Sciatic nerve (tissue), 2 donors: Measurements from ENCODE around the gene MYOT. TPM values are rescaled to one million over a fixed set of nuclear protein-coding genes. Genes with fewer than 3 reads are reported as not detected.
"Not testable (repeated sequence)": the region's sequence is repeated elsewhere in the genome, so short reads cannot be mapped to it uniquely, and the experiment has no call there.

Experiments
- ATAC-seq: fragments of 200-7000 bp; cut with Tn5 transposase; one replicate; pipeline ENCODE4 v1.9.1; 2020; ENCODE audit warnings: mild to moderate bottlenecking, moderate library complexity
- DNase-seq: peaks from one replicate; pipeline ENCODE4 v3.0.0-alpha.2; 2020; ENCODE audit warnings: low spot score
- intact Hi-C: fragments of 100-400 bp; cut with DNase I; formaldehyde crosslinking; loops from one replicate; pipeline ENCODE4 v1.14.2; 2022
- total RNA-seq: library from RNA; stranded (reverse); fragmentation: NEBNext Ultra II Directional; extraction: Animal tissue kit (Norgen Biotek cat#: 25700); gene quantifications from one replicate; pipeline ENCODE4 v1.2.1, GENCODE V29; 2021
- donor health status: DM: no; HTN: no; CAD: no.
- donor health status: DM: no; HTN: no; CAD: no.

The MYOT gene
- total RNA-seq, 1 donor from 2014 or later: 10.9 TPM

GRCh38 chr5:137847687-137848086 lies 20.0 kb upstream of the MYOT start:
- intact Hi-C loops: no loop called here
- ATAC-seq (no peak), DNase-seq (no peak)

GRCh38 chr5:137853165-137853564 lies 14.5 kb upstream of the MYOT start:
- intact Hi-C loops, ATAC-seq, DNase-seq: not testable (repeated sequence)

GRCh38 chr5:137856201-137856600 lies 11.5 kb upstream of the MYOT start:
- no peak for ATAC-seq
- intact Hi-C loops: no loop called here
- DNase-seq: no peak

- DNase-seq (no peak), ATAC-seq (peak; percentile 46)
- intact Hi-C loops: no loop called here
Observed at GRCh38 chr5:137856916-137857862, 10.5 kb upstream of the MYOT start.

GRCh38 chr5:137858223-137858916 lies 9.3 kb upstream of the MYOT start:
- ATAC-seq (peak; percentile 93), DNase-seq (no peak)
- intact Hi-C loops: no loop called here

- intact Hi-C loops: no loop called here
- DNase-seq (no peak), ATAC-seq (peak; percentile 76)
Observed at GRCh38 chr5:137858954-137859353, 8.7 kb upstream of the MYOT start.

GRCh38 chr5:137862251-137862650 lies 5.4 kb upstream of the MYOT start:
- DNase-seq (no peak), ATAC-seq (no peak)
- intact Hi-C loops: no loop called here

- ATAC-seq, intact Hi-C loops, DNase-seq: not testable (repeated sequence)
Observed at GRCh38 chr5:137863653-137864052, 4.0 kb upstream of the MYOT start.

GRCh38 chr5:137866541-137867388 lies 895 bp upstream of the MYOT start:
- DNase-seq (no peak), ATAC-seq (no peak)
- intact Hi-C loops: no loop called here

GRCh38 chr5:137870647-137871339 lies 3.1 kb downstream of the MYOT start:
- ATAC-seq (no peak), DNase-seq (no peak)
- intact Hi-C loops: no loop called here

GRCh38 chr5:137871571-137871970 lies 3.9 kb downstream of the MYOT start:
- DNase-seq: no peak
- no peak for ATAC-seq
- intact Hi-C loops: no loop called here

- intact Hi-C loops: no loop called here
- ATAC-seq: no peak
Observed at GRCh38 chr5:137872466-137872865, 4.8 kb downstream of the MYOT start.

GRCh38 chr5:137876101-137876500 lies 8.4 kb downstream of the MYOT start:
- no peak for ATAC-seq
- DNase-seq: no peak
- intact Hi-C loops: no loop called here

More at GRCh38 chr5:137872466-137872865, 4.8 kb downstream of the MYOT start:
- DNase-seq: no peak

GRCh38 chr5:137880313-137880712 lies 12.7 kb downstream of the MYOT start:
- no peak for DNase-seq
- intact Hi-C loops: no loop called here
- peak; percentile 51 for ATAC-seq

GRCh38 chr5:137887831-137888230 lies 20.2 kb downstream of the MYOT start:
- no peak for ATAC-seq
- intact Hi-C loops: no loop called here
- no peak for DNase-seq

- DNase-seq (no peak), ATAC-seq (peak; percentile 11)
- intact Hi-C loops: no loop called here
Observed at GRCh38 chr5:137888466-137888862, 20.8 kb downstream of the MYOT start.

- ATAC-seq (peak; percentile 100), DNase-seq (peak; percentile 91)
- intact Hi-C loops: no loop called here
Observed at GRCh38 chr5:137888863-137889759, 21.5 kb downstream of the MYOT start, which contains the start of gene PKD2L2. Gene PKD2L2, plus strand, starts transcription at chr5:137889457. Its CDS starts 35 bp downstream, at chr5:137889492.

GRCh38 chr5:137890845-137891244 lies 23.2 kb downstream of the MYOT start:
- DNase-seq (no peak), ATAC-seq (no peak)
- intact Hi-C loops: no loop called here
